DMS 273 (cell line): ENCODE measurements around the gene ZNF22.

ENCODE experiments used
- DNase-seq: peaks from one replicate; lab custom pipeline; 2025; ENCODE audit not compliant: unreplicated experiment; lab: John Stamatoyannopoulos, UW

The ZNF22 gene

DNA sequence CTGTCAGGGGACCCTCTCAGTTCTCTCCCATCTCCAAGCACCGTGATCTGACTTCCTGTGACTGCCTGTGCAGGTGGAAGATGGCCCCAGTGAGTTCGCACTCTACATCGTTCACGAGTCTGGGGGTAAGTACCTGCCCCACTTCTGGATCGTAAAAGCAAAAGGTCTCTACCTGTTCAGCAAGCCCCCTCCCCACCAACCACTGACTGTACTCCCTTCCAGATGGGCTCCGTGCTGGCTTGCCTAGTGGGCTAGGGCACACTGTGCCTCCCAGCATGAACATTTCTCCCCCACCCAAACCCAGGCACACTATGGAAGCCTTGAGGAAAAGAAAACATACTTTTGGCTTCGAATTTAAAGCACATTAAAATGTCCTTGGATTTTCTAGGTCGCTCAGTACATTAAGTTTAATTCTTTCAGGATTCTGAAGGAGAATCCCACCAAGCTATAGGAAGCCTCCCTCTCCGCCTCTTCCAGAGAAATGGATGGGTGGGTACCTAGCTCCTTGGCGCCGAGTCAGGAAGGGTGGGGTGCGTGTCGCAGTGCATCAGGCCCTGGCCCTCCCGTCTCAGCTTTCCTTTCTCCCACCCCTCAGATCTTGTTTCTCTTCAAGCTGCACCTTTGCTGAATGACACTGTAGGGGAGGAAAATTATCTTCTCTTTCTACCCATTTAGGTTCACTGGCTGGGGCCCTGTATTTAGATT is 11.0 kb upstream of the ZNF22 start:
- no peak for DNase-seq

GRCh38 chr10:44990302-44990655 is 10.4 kb upstream of the ZNF22 start:
- no peak for DNase-seq

DNA sequence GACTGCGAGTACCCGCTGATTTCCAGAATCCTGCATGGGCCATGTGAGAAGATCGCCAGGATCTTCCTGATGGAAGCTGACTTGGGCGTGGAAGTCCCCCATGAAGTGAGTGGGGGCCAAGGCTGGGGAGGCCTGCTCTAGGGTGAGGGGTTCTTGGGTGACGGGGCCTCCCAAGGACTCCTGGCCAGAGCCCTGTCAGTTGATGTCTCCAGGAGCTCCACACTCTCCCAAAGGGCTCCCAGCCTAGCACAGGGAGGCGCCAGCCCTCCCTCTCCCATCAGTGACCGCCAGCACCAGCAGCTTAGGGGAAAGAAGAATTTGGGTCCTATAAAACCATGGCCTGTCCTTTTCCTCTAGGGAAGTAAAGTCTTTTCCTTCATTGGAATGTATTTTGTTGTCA is 9.8 kb upstream of the ZNF22 start:
- no peak for DNase-seq

- no peak for DNase-seq
Observed at GRCh38 chr10:44991571-44991970, 9.2 kb upstream of the ZNF22 start.

GRCh38 chr10:44992070-44992731 is 8.5 kb upstream of the ZNF22 start:
- DNase-seq = no peak

GRCh38 chr10:44992732-44993225 is 7.9 kb upstream of the ZNF22 start:
- no peak for DNase-seq

- DNase-seq = no peak
Observed at GRCh38 chr10:44993226-44993921, 7.3 kb upstream of the ZNF22 start.

- DNase-seq = no peak
Observed at GRCh38 chr10:44993922-44994751, 6.6 kb upstream of the ZNF22 start.

DNA sequence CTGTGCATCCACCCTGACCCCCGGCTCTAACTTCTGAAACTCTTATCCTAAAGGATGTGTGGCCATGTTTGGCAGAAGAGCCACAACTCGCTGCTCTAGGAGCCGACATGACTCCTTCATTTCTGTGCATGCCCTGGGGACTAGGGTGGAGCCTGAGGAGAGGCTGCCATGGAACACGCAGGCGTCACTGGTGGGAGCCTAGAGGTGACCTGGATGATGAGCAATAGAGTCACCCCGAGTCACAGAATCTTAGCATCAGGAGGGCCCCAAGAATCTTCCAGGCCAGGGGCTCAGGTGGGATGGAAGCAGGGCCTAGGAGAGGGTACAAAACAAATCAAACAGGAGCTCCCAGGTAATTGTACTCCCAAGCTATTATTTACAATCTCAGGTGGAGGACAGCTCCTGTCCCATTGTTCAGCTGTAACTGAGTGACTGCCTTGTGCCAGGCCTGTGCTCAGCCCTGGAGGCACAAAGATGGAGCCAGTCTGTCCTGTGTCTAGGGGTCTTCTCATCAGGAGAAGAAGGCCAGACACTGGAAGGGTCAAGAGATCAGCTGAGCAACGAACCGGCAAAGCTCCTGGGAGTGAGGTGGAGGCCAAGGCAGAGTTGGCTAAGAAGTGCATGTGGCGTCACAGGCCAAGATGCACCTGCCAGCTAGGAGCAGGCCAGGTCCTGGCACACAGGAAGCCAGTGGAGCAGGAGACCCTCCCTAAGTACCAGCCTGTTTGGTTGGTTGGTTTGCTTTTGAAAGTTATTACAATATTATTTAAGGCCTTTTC is 5.8 kb upstream of the ZNF22 start:
- DNase-seq = no peak

DNA sequence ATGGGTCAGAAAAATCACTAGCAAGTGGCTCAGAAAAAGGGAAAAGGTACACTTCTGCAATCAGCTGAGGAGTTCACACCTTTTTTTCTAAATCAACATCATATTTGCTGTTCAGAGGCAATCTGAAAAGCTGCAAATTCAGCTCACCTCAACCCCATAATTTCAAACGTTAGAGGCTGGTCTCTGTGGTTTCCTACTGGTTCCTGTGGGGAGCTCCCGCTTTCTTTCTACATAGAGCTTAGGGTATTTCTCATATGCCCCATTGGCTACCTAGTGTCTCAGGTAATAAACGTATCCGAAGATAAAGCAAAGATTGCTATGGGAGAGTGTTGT is 5.2 kb upstream of the ZNF22 start:
- DNase-seq = no peak

DNA sequence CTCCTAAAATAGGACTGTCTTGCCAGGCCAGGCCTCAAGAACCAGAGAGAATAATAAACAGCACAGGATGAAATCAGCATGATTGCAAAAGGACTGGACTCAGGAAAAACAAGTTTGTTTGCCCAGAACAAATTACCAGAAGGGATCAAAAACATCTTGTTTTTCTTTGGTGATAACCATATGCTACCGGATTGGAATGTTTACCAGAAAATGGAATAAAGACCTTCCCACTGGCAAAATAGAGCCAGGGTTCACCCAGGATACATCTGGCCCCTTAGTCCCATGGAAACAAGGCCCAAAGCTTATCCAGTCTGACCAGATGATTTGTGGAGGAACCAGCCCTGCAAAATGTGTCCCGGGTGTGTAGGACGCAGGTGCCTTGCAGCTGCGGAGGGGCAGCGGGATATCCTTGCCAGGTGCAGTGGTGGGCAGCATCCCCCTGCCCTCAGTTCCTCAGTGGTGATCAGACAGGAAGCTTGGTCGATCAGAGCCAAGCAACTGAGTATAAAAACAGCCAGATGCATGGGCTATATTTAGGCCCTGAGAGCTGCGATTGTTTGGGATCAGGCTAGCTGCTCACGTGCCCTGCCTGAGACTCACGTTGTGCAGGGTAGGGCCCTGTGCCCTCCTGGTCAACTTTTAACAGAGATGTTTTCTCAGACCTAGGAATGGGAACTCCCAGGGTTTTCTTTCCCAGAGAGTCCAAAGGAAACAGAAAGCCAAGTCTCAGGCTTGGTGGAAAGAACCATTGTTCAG is 4.6 kb upstream of the ZNF22 start:
- peak; percentile 85 for DNase-seq

- no peak for DNase-seq
Observed at GRCh38 chr10:44997105-44997748, 3.5 kb upstream of the ZNF22 start.

- no peak for DNase-seq
Observed at GRCh38 chr10:44998146-44998631, 2.5 kb upstream of the ZNF22 start.

DNA sequence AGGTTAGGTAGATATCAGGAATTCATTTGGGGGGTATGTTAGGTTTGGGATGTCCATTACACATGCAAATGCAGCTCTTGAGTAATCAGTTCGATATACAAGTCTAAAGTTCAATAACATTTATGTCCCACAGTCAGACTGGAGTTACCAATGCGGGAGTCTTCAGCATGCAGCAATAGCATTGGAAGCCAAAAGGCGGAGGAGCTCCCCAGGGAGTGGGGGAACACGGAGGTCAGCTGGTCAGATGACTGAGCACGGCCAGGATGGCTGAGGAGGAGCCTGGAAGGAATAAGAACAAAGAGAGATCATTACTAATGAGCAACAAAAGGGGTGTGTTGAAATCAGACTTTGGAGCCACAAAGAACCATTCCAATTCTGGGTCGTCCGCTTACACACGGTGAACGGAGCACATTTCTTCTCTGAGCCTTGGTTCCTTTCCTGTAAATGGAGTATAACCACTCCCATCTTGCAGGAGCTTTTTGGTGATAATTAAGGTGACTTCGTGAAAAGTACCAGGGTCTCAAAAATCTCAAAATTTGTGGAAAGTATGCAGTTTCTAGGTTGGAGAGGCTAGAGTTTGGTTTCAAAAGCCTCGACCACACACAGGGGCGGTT is 478 bp upstream of the ZNF22 start:
- DNase-seq = no peak

GRCh38 chr10:45001381-45002148 is 842 bp downstream of the ZNF22 start:
- DNase-seq = peak; percentile 76

- no peak for DNase-seq
Observed at GRCh38 chr10:45003432-45004000, 2.8 kb downstream of the ZNF22 start.

- no peak for DNase-seq
Observed at GRCh38 chr10:45004661-45005060, 3.9 kb downstream of the ZNF22 start.

- no peak for DNase-seq
Observed at GRCh38 chr10:45005284-45005683, 4.6 kb downstream of the ZNF22 start.
